HepG2 (cell line): Measurements from ENCODE around the gene ENO3. TPM values are rescaled to one million over a fixed set of nuclear protein-coding genes. Genes with fewer than 3 reads are reported as not detected.

Experiments used
- DDIT3 ChIP-seq: sonication (generic); formaldehyde crosslinking; IDR thresholded peaks from 2 replicates; pipeline ENCODE4 v1.4.0; 2020; ENCODE audit warnings: mild to moderate bottlenecking, missing genetic modification reagents
- EEA1 ChIP-seq: sonication (generic); formaldehyde crosslinking; IDR thresholded peaks from 2 replicates; pipeline ENCODE4 v1.5.1; 2020; ENCODE audit warnings: mild to moderate bottlenecking, missing genetic modification reagents, borderline replicate concordance
- ESRRA ChIP-seq: sonication (generic); formaldehyde crosslinking; IDR thresholded peaks from 2 replicates; pipeline ENCODE4 v1.5.1; 2020; ENCODE audit warnings: mild to moderate bottlenecking, low read depth, missing genetic modification reagents
- ETV6 ChIP-seq: sonication (generic); formaldehyde crosslinking; conservative IDR thresholded peaks from 2 replicates; pipeline ENCODE4 v1.4.0; 2020; ENCODE audit warnings: missing genetic modification reagents
- HMG20A ChIP-seq: IDR thresholded peaks from 2 replicates; pipeline ENCODE4 v1.6.1; 2016; ENCODE audit warnings: borderline replicate concordance
- HMGXB4 ChIP-seq, 2 experiments: sonication (generic) in 1 of 2; formaldehyde crosslinking in 1 of 2; IDR thresholded peaks; 2 replicates each; pipeline versions ENCODE4 v1.4.0 to v1.6.1; 2018 to 2020; ENCODE audit warnings: missing genetic modification reagents in 2 of 2, borderline replicate concordance in 1 of 2, low read depth in 1 of 2, mild to moderate bottlenecking in 1 of 2, missing biosample characterization in 1 of 2
- KDM4B ChIP-seq: sonication (generic); formaldehyde crosslinking; IDR thresholded peaks from 2 replicates; pipeline ENCODE4 v1.4.0; 2020; ENCODE audit warnings: missing genetic modification reagents
- MYC ChIP-seq: sonication (generic); formaldehyde crosslinking; IDR thresholded peaks from 2 replicates; pipeline ENCODE4 v1.9.0; 2021; ENCODE audit warnings: missing genetic modification reagents, borderline replicate concordance
- NFE2L2 ChIP-seq: fragments of 150-350 bp; IDR thresholded peaks from 2 replicates; pipeline ENCODE4 v1.6.1; 2014; ENCODE audit warnings: low read length
- NKX3-1 ChIP-seq: sonication (generic); formaldehyde crosslinking; IDR thresholded peaks from 2 replicates; pipeline ENCODE4 v1.5.0; 2020; ENCODE audit warnings: missing genetic modification reagents
- PHF20 ChIP-seq: sonication (generic); formaldehyde crosslinking; IDR thresholded peaks from 2 replicates; pipeline ENCODE4 v1.5.0; 2020; ENCODE audit warnings: mild to moderate bottlenecking, missing genetic modification reagents
- RXRB ChIP-seq: IDR thresholded peaks from 2 replicates; pipeline ENCODE4 v1.6.1; 2016; ENCODE audit warnings: borderline replicate concordance, missing genetic modification reagents, missing compliant biosample characterization
- THYN1 ChIP-seq: sonication (generic); formaldehyde crosslinking; IDR thresholded peaks from 2 replicates; pipeline ENCODE4 v1.8.1; 2023; ENCODE audit warnings: low read depth, mild to moderate bottlenecking, moderate library complexity, missing genetic modification reagents, borderline replicate concordance
- ZBTB38 ChIP-seq: sonication (generic); formaldehyde crosslinking; IDR thresholded peaks from 2 replicates; pipeline ENCODE4 v1.5.1; 2020; ENCODE audit warnings: mild to moderate bottlenecking, missing genetic modification reagents
- ZFY ChIP-seq: sonication (generic); formaldehyde crosslinking; IDR thresholded peaks from 2 replicates; pipeline ENCODE4 v1.4.0; 2020; ENCODE audit warnings: missing genetic modification reagents
- ZHX1 ChIP-seq: sonication (generic); formaldehyde crosslinking; IDR thresholded peaks from 2 replicates; pipeline ENCODE4 v1.8.1; 2022; ENCODE audit warnings: low read depth, mild to moderate bottlenecking, missing genetic modification reagents
- ZMAT3 ChIP-seq: sonication (generic); formaldehyde crosslinking; conservative IDR thresholded peaks from 2 replicates; pipeline ENCODE4 v1.7.0; 2021; ENCODE audit warnings: missing genetic modification reagents
- ZNF12 ChIP-seq: sonication (generic); formaldehyde crosslinking; IDR thresholded peaks from 2 replicates; pipeline ENCODE4 v1.5.0; 2020; ENCODE audit warnings: missing genetic modification reagents
- ZNF136 ChIP-seq: sonication (generic); formaldehyde crosslinking; IDR thresholded peaks from 2 replicates; pipeline ENCODE4 v1.8.1; 2022; ENCODE audit warnings: low read depth, mild to moderate bottlenecking, moderate library complexity, missing genetic modification reagents
- ZNF280B ChIP-seq: sonication (generic); formaldehyde crosslinking; IDR thresholded peaks from 2 replicates; pipeline ENCODE4 v1.5.0; 2020; ENCODE audit warnings: missing genetic modification reagents, mild to moderate bottlenecking, borderline replicate concordance
- ZNF564 ChIP-seq: sonication (generic); formaldehyde crosslinking; IDR thresholded peaks from 2 replicates; pipeline ENCODE4 v1.8.1; 2023; ENCODE audit warnings: mild to moderate bottlenecking, missing genetic modification reagents
- ZNF713 ChIP-seq: sonication (generic); formaldehyde crosslinking; IDR thresholded peaks from 2 replicates; pipeline ENCODE4 v1.4.0; 2020; ENCODE audit warnings: mild to moderate bottlenecking, missing genetic modification reagents
- ZNF773 ChIP-seq: sonication (generic); formaldehyde crosslinking; IDR thresholded peaks from 2 replicates; pipeline ENCODE4 v1.4.0; 2020; ENCODE audit warnings: missing genetic modification reagents, borderline replicate concordance
- polyA plus RNA-seq, 8 experiments: library from polyadenylated mRNA; depleted of rRNA in 3 of 8; stranded (reverse) in 7 of 8; unstranded in 1 of 8; fragments of >200 nt; fragmentation: Illumina TruSeq in 4 of 8; extraction: Trizol in 4 of 8; gene quantifications; 2 replicates each; pipeline versions ENCODE4 v1.2.1 to v1.2.3, GENCODE V29; 2011 to 2016; ENCODE audit warnings: low read depth in 4 of 8, missing spikeins in 1 of 8, mixed read lengths in 1 of 8; ENCODE audit not compliant: insufficient read depth in 1 of 8
- total RNA-seq, 5 experiments: library from RNA; depleted of rRNA; stranded (reverse); fragments of >200 nt; fragmentation: Illumina TruSeq; extraction: Trizol; gene quantifications; 2 replicates each; pipeline ENCODE4 v1.2.3, GENCODE V29; 2016; ENCODE audit warnings: low read depth in 1 of 5

Gene ENO3
- total and polyA plus RNA-seq, 2 of the 13 experiments (the other 11 are each of a cell fraction or from before 2014, with no cell fraction given), result 59.8 to 69.8 TPM

- peak; percentile 20; the same call in 1 of the 2 replicates for TF ChIP-seq ZHX1
- TF ChIP-seq ZMAT3 (CRISPR knock-in tag), result no peak
- 0 out of 2 replicates have a peak, but pooled peaks have one; percentile 39 for TF ChIP-seq ZNF136 (CRISPR knock-in tag)
- 0 out of 4 replicates have a peak, but pooled peaks of 1 of the 2 experiments have one; percentile 30 for TF ChIP-seq HMGXB4 (CRISPR knock-in tag; IDR thresholded peaks at IDR 0.05; ENCODE audit: borderline replicate concordance in 1 of 2, low read depth in 1 of 2)
- TF ChIP-seq ZNF773 (CRISPR knock-in tag), result peak; percentile 71; the same call in 1 of the 2 replicates
- no peak for TF ChIP-seq PHF20 (CRISPR knock-in tag)
- peak; percentile 57; the same call in 1 of the 2 replicates for TF ChIP-seq MYC
- TF ChIP-seq ZBTB38 (CRISPR knock-in tag), result peak; percentile 22; the same call in 1 of the 2 replicates
- TF ChIP-seq NFE2L2, result no peak
- TF ChIP-seq THYN1 (CRISPR knock-in tag), result no peak
- peak; percentile 33; the same call in 1 of the 2 replicates for TF ChIP-seq ZNF280B (CRISPR knock-in tag)
- 0 out of 2 replicates have a peak, but pooled peaks have one; percentile 34 for TF ChIP-seq KDM4B
- peak; percentile 53 for TF ChIP-seq ZFY (CRISPR knock-in tag)
- TF ChIP-seq ETV6 (CRISPR knock-in tag), result no peak
- no peak for TF ChIP-seq HMG20A (CRISPR knock-in tag)
- TF ChIP-seq ZNF564 (CRISPR knock-in tag), result 0 out of 2 replicates have a peak, but pooled peaks have one; percentile 43
- TF ChIP-seq ZNF713 (CRISPR knock-in tag), result 0 out of 2 replicates have a peak, but pooled peaks have one; percentile 47
- no peak for TF ChIP-seq ZNF12
- peak; percentile 14; the same call in 1 of the 2 replicates for TF ChIP-seq ESRRA (CRISPR knock-in tag)
- TF ChIP-seq NKX3-1 (CRISPR knock-in tag), result 0 out of 2 replicates have a peak, but pooled peaks have one; percentile 26
- no peak for TF ChIP-seq DDIT3 (CRISPR knock-in tag)
- no peak for TF ChIP-seq RXRB (CRISPR knock-in tag)
- peak; percentile 55; the same call in 1 of the 2 replicates for TF ChIP-seq EEA1 (CRISPR knock-in tag)
These were observed 2.6 kb upstream of the ENO3 start, which contains the start of gene PFN1 (continued) for GRCh38 chr17:4948166-4948930.
